Prostate gland (tissue), 2 donors: ENCODE results near the gene DCPS.

Experiments used
- POLR2AphosphoS5 ChIP-seq: sonication (generic); formaldehyde crosslinking; IDR thresholded peaks from one replicate; pipeline ENCODE4 v1.6.1; 2017; ENCODE audit warnings: antibody characterized with exemption
- TF ChIP-seq, protein P1 (sequence below), 4 experiments: fragments of 200-600 bp in 2 of 4; fragments of 450-650 bp in 2 of 4; sonication (generic) in 2 of 4; IDR thresholded peaks; 1 replicate in 3 of 4; 2 replicates in 1 of 4; pipeline ENCODE4 v1.5.1; 2016 to 2019; ENCODE audit warnings: antibody characterized with exemption in 4 of 4, mild to moderate bottlenecking in 2 of 4, moderate library complexity in 2 of 4

DNA sequence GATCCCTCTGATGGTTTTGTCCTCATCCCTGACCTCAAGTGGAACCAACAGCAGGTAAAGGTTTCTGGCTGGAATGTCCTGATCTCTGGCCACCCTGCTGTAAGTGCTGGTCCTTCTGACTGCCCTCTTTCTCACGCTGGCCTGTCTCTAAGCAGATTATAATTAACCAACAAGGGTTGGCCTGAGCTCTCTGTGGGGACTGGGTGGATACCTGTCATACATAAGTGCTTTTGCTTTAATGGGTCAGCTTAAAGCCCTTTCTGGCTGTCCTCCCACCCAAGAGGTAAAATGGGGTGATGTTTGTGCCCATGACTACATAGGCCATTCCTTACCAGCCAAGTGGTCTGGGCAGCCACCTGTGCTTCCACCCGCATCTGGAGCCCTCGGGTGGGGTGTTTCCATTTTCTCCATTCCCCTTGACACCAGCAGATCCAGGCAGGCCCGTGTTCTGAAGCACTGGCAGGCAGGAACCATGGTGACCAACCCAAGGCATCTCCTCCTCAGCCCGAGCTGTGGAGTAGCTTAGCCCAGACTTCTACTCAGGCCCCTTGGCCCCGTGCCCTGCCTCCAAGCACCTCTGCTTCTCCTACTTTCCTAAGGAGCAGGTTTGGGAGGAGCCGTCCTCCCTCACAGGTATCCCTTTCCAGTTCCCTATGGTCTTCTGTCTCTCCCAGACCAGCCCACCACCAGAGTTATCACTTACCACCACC, 34.6 kb downstream of the DCPS start:
- TF ChIP-seq, protein P1, sequence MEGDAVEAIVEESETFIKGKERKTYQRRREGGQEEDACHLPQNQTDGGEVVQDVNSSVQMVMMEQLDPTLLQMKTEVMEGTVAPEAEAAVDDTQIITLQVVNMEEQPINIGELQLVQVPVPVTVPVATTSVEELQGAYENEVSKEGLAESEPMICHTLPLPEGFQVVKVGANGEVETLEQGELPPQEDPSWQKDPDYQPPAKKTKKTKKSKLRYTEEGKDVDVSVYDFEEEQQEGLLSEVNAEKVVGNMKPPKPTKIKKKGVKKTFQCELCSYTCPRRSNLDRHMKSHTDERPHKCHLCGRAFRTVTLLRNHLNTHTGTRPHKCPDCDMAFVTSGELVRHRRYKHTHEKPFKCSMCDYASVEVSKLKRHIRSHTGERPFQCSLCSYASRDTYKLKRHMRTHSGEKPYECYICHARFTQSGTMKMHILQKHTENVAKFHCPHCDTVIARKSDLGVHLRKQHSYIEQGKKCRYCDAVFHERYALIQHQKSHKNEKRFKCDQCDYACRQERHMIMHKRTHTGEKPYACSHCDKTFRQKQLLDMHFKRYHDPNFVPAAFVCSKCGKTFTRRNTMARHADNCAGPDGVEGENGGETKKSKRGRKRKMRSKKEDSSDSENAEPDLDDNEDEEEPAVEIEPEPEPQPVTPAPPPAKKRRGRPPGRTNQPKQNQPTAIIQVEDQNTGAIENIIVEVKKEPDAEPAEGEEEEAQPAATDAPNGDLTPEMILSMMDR (IDR thresholded peaks at IDR 0.05) = no peak
- TF ChIP-seq POLR2AphosphoS5 = no peak
